ENCODE measurements around the gene EFCAB14.
"Not testable (repeated sequence)": the region's sequence is repeated elsewhere in the genome, so short reads cannot be mapped to it uniquely, and the experiment has no call there.

EFCAB14 gene

GRCh38 chr1:46657775-46658174 is 61.1 kb downstream of the EFCAB14 start:
- TF ChIP-seq CTCF (conservative IDR thresholded peaks at IDR 0.05), result no peak
- no peak overlapping the region for H3K27ac ChIP-seq

- H3K27ac ChIP-seq, result no peak overlapping the region
- no peak for TF ChIP-seq CTCF (conservative IDR thresholded peaks at IDR 0.05)
These were observed 62.3 kb downstream of the EFCAB14 start for GRCh38 chr1:46656643-46657042.

GRCh38 chr1:46655848-46656247 is 63.1 kb downstream of the EFCAB14 start:
- TF ChIP-seq CTCF (conservative IDR thresholded peaks at IDR 0.05), result no peak
- H3K27ac ChIP-seq, result no peak overlapping the region

- H3K27ac ChIP-seq, result not testable (repeated sequence)
These were observed 64.2 kb downstream of the EFCAB14 start for GRCh38 chr1:46654698-46655097.

- H3K27ac ChIP-seq, result peak overlapping the region; percentile 37; the same call in 1 of the 2 replicates
- no peak for TF ChIP-seq CTCF (conservative IDR thresholded peaks at IDR 0.05)
These were observed 64.9 kb downstream of the EFCAB14 start for GRCh38 chr1:46654012-46654411.

- no peak for TF ChIP-seq CTCF (conservative IDR thresholded peaks at IDR 0.05)
- H3K27ac ChIP-seq, result peak overlapping the region; percentile 37
These were observed 65.4 kb downstream of the EFCAB14 start for GRCh38 chr1:46653405-46653958.

GRCh38 chr1:46652321-46653100 is 66.4 kb downstream of the EFCAB14 start:
- no peak for TF ChIP-seq CTCF (conservative IDR thresholded peaks at IDR 0.05)

GRCh38 chr1:46651152-46651551 is 67.8 kb downstream of the EFCAB14 start:
- not testable (repeated sequence) for H3K27ac ChIP-seq

More at GRCh38 chr1:46652321-46653100, 66.4 kb downstream of the EFCAB14 start:
- peak overlapping the region; percentile 37 for H3K27ac ChIP-seq

Data from VCaP (cell line).